SIG-M5 (cell line): ENCODE data around the gene RCN1.
"Not testable (repeated sequence)": the region's sequence is repeated elsewhere in the genome, so short reads cannot be mapped to it uniquely, and the experiment has no call there.

Experiments used
- DNase-seq: peaks from one replicate; lab custom pipeline; 2025; lab: John Stamatoyannopoulos, UW

Gene RCN1

DNA sequence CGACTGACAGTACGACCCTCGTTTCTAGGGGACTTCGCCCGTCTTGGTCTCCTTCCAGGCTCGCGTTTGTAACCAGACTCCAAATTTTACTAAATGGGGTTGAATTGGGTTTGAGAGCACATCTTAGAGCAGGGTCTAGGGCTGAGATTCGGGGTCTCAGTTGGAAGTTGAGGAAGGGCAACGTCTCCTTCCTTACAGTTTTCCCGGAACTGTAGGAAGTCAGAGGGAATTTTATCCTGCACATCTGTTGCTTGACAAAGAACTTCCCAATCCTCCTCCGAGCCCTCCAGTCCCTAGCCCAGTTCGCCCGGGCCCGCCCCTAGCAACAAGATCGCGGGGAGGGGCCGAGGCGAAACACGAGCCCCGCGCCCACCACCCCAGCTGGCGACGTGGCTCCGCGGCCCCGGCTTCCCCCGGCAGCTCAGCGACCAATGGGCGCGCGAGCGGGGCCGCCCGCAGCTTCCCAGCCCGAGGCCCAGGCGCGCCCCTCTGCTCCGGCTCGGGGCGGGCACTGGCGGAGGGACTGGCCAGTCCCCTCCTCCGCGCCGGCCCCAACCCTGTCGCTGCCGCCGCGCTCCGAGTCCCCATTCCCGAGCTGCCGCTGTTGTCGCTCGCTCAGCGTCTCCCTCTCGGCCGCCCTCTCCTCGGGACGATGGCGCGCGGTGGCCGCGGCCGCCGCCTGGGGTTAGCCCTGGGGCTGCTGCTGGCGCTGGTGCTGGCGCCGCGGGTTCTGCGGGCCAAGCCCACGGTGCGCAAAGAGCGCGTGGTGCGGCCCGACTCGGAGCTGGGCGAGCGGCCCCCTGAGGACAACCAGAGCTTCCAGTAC is at the start of gene RCN1:
Gene RCN1 (plus strand): TSS at position 530 of the 826 bp plus-strand sequence. CDS start 123 bp downstream, at position 653.
- no peak for DNase-seq

DNA sequence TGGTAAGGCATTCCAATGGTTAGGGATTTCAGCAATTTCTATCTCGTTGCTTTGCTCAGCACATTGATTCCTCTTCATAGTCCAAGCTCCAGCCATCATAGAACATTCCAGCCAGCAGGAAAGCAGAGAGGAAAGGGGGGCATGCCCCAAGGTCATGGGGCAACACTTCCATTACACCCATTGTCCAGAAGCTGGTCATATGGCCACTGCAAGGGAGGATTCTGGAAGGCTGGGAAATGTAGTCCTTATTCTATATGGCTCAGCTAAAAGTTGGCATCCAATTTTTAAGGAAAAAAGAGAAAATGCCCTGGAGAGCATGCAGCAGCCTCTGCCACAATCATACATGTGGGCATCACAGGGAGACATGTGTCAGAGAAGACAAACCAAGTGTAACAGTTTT is 47.1 kb upstream of the RCN1 start:
- no peak for DNase-seq

DNA sequence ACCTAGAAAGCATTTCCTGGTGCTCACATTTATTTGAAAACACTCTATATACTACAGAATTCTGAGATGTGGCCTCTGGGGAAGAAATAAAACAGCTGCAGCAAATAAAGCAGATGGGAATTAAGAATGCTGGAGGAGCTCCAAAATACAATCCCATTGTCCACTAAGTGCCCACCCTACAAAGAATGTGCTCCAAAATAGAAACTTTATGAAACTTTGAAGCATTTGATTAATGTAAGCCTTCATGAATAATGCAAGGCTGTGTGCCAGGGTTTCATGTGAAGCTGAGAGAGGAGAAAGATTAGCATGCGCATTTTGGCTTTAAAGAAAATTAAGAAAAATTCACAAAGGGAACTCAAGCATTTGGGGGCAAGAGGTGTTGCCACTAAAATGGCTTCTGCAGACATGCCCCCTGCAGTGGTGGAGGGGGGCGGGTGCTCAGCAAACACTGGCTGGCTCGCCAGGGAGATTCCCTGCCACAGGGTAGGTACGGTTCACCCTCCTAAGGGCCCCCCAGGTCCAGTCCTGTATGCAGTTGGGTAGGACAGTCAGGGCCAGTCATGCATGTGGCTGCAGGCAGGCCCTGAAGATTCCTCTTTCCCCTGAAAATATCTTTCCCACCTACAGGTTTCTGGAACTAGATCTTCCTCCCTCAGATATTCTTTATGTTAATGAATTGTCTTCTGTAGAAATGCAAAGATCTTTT is 46.6 kb upstream of the RCN1 start:
- no peak for DNase-seq

DNA sequence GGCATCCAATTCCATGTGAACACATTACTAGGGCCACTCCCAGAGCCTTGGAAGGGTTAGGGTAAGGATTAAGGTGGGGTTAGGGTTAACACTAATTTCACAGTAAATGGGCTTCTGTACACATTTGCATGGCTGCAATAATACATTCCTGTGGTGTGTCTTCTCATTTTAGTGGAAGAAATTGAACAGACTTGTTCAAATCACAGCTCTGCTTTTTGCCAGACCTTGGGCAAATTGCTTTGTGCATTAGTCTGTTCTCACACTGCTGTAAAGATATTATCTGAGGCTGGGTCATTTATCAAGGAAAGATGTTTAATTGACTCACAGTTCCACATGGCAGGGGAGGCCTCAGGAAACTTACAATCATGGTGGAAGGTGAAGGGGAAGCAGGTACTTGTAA is 45.4 kb upstream of the RCN1 start:
- no peak for DNase-seq

DNA sequence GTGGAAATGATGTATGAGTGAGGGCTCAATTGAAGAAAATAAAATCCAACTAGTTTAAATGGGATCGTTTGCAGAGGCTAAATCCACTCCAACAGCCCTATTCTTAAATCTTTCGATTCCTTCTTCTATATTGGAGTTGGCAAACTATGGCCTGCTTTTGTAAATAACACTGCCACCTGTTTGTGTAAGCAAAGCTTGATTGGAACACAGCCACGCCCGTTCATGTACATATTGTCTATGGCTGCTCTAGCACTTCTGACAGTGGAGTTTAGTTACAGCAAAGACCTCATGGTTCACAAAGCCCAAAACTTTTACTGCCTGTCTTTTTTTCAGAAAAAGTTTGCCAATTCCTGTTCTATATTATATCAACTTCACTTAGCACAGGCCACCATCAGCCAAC is 40.6 kb upstream of the RCN1 start:
- no peak for DNase-seq

DNA sequence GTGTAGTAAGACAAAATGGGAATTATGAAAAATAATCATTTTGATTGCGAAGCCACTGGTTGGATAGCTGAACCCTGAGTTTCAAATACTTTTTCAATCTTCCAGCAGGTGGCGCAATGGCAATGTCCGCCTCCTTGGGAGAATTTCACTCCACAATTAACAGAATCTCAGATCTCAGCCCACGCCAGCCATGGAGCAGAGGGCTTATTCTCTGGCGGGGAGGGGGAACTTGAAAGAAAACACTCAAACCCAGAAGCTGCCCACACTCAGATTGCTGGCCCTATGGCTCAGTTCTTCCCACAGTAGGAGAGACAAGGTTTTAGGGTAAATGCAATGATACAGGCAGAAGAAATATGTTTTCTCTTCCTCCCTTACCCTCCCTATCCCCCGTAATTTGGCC is 38.7 kb upstream of the RCN1 start:
- no peak for DNase-seq

DNA sequence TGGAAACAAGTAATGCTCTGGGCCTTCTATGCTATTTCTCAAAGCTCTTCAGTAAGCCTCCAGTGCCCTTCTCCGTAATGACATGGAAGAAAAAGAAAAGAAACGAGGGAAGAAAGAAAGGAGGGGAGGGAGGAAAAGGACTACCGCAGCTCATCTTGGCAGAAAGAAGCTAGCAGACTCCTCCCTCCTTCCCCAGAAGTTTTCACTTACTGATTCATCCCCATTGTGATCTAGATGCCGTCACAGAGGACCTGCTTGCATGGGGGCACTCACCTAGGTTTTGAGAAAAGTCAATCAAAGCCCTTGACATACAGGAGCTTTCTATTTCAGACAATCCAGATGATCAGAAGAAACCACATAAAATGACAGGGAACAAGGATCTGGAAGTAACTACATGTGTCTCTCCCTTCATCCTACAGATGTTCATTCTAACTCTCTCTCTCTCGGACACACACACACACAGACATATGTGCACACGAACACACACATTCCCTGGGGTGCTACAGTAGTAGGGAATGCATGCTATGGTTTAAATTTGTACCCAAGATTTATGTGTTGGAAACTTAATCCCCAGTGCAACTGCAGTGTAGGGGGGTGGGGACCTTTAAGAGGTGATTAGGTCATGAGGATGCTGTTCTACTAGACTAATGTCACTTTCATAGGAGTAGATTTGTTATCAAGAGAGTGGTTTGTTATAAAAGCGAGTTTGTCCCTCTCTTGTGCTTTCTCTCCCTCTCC is 37.6 kb upstream of the RCN1 start:
- no peak for DNase-seq

DNA sequence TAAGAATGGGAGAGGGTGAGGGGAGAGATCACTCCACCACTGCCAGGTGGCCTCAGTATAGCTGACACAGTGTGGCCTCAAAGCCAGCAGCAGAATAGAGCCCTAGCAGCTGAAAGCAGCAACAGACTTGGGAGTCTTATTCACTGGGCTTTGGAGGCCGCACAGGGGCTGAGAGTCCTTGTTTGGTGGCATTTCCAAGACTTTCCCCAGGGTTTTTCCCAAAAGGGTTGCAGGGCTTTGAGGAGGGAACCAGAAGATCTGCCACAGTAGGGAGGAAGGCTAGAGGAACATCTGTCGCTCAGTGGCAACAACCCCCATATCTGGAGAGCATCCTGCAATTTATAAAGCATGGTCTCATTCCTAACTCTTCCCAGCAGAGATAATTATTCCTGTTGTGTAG is 35.0 kb upstream of the RCN1 start:
- DNase-seq = no peak

DNA sequence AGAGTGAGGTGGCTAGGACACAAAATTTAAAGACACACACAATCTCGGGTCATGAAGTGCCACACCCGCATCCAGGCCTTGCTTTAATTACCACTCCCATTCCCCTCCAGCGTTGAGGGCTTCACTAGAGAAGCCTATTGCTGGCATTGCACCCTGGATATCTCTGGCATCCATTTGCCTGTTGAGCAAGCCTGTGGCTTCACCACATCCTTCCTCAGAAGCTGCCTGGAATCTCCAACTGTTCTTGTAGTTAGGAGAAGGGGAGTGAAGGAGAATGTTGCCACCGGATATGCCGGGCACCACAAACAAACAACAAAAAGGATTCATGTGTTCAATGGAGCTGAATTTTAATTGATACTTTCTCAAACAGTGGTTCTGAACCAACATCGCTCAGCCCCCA is 34.4 kb upstream of the RCN1 start:
- no peak for DNase-seq

DNA sequence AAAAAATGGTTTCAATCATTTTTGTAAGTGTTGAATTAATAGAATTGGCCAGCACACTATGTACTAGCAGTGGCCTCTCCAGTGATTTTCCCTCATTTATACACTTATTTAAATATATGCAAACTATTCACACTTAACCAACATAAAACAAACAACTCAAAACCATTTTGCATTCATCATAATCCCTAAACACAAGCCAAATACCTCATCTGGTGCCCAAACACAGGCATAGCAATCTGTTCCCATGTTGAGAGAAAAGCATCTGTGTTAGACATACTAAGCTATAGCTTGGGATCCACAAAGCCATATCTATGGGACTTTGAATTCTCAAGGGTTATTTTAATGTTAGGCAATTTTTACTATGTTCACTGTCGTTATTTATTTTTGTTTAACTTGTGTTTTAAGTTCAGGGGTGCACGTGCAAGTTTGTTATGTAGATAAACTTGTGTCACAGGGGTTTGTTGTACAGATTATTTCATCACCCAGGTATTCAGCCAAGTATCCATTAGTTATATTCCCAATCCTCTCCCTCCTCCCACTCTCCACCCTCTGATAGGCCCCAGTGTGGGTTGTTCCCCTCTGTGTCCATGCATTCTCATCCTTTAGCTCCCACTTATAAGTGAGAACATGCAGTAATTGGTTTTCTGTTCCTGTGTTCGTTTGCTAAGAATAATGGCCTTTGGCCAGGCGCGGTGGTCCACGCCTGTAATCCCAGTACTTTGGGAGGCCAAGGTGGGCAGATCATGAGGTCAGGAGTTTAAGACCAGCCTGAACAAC is 31.0 kb upstream of the RCN1 start:
- no peak for DNase-seq

DNA sequence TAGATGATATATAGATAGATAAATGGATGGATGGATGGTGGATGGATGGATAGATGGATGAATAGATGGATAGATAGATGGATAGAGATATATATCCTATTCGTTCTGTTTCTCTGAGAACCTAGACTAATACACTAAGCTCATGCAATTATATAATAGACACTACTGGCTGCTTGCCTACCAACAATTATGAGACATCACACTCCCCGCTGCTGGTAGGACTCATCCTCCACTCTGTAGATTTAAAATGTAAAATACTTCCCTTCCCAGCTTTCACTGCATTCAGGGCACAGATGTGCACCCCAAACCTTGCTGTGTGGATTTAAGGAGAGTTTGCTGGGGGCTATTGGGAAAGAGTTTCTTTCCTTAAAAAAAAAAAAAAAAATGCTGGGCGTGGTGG is 28.3 kb upstream of the RCN1 start:
- no peak for DNase-seq

DNA sequence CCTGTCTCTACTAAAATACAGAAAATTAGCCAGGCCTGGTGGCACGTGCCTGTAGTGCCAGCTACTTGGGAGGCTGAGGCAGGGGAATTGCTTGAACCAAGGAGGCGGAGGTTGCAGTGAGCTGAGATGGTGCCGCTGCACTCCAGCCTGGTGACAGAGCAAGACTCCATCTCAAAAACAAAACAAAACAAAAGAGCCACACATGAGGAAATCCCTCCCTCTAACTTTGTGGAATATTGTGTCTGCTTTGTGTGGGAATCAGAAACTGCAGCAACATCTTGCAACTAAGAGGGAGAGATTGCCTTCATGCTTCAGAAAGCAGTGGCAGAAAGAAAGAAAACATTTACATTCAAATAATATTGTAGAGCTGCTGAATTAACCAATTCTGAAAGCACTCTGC is 27.8 kb upstream of the RCN1 start:
- not testable (repeated sequence) for DNase-seq

DNA sequence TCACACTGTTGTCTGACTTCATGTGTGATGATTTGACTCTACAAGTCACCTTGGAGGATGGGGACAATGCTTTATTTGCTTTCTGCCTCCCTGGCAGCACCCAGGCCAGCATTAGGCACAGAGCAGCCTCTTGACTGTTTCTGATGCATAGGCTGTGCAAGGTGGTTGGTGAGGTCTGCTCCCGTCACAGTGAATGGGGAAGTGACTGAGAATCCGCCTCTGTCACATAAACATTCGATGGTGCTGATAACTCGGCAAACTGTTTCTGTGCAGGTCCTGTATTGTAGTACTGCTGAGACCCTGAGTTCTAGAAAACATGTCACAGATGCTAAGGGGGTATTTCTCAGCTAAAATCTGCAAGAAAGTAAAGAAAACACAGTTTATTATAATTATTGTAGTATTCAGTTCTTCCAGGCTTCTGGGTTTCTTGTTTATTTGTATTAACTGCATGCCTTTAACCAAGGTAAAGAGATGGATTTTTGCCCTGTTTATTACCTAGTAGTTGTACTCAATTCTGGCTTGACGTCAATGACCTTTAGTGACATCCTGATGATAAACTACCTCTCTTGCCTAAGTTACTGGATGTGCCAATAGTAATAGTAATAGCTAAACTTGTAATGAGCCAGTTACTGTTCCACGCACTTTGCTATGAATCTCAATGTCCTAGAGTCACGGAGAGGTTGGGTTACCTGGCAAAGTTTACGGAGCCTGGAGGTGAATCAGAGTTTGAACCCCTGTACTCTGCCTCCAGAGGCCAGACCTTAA is 24.8 kb upstream of the RCN1 start:
- DNase-seq = no peak

DNA sequence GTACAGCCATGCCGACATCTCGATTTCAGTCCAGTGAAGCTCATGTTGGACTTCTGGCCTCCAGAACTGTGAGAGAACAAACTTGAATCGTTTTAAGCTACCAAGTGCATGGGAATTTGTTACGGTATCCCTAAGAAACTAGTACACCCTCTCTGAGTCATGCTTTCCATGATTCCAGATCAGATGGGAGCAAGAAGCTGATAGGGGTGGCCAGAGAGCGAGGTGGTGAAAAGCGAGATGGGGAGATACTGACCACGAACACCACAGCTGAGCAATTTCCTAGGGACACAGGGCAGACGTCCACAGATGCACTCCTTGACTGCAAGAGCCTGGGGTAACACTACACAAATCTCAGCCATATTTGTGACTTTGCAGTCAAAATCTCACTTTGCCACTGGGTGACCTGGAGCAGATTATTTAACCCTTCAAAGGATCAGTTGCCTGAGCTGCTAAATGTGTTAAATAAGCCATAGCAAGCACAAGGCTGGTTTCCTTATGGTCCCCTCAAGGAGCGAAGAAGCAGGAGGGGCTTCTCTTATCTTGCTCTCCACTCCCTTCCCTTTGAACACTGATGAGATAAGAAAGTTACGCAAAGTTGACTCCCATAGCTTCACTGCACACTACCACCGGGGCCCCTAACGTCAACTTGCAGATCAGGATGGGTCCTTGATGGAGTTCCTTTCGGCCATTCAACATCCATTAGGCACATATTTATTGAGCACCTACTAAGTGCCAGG is 22.6 kb upstream of the RCN1 start:
- no peak for DNase-seq

DNA sequence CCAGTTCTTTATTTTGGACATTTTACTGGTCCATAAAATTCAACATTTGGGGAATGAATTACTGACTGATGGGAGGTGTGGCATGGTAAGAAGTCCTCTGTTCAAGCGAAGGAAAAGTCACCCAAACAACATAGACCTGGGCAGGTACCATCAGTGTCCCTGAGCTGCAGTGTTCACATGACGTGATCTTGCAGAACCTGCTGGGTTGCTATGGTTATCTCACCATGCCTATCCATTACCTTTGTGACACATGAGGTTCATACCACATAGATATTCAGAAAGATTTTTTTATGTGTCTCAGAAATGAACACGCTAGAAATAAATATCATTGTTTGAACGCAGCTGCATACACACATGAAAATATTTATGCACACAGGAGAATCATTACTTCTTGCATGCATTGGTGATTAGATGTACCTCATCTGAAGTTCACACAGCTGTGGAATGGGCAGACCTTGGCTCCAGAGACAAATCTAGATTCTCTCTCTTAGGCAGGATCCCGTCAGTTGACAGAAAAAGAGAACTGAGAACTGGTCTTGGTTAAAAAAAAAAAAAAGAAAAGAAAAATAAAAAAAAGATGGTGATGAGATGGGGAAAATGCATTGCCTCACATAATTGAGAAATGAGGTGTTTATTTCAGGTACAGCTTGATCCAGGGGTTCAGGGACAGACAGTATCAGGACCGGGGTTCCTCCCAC is 21.4 kb upstream of the RCN1 start:
- DNase-seq = no peak

DNA sequence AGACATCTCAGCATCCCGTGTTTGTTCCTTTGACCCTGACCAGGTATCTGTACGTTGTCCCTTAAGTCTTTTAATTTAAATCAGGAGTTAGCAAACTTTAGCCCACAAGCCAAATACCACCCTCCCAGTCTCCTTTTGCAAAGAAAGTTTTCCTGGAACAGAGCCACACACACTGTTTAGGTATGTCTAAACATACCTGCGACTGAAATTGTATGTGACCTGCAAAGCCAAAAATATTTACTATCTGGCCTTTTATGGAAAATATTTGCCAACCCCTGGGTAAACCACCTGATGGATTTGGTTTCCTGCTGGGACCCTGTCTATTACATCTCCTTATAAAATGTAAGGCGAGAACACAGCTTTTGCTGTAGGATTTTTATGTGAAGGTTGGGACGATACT is 20.2 kb upstream of the RCN1 start:
- DNase-seq = no peak

DNA sequence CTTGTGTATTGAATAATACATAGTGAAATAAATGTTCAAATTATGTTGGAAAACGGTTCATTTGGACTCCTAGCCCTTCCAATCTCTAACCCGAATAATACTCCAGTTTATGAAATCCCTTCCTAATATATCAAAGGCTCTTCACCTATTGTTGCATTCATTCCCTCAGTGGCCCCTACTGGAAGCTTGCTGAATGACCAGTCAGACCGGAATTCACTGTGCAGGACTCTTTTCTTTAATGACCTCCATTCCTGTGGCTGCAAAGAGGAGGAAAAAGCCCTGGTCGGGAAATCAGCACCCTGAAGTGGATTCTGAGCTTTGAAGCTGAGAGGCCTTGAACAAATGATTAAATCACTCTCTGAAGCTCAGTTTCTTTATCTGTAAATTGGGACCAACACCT is 19.1 kb upstream of the RCN1 start:
- DNase-seq = no peak

DNA sequence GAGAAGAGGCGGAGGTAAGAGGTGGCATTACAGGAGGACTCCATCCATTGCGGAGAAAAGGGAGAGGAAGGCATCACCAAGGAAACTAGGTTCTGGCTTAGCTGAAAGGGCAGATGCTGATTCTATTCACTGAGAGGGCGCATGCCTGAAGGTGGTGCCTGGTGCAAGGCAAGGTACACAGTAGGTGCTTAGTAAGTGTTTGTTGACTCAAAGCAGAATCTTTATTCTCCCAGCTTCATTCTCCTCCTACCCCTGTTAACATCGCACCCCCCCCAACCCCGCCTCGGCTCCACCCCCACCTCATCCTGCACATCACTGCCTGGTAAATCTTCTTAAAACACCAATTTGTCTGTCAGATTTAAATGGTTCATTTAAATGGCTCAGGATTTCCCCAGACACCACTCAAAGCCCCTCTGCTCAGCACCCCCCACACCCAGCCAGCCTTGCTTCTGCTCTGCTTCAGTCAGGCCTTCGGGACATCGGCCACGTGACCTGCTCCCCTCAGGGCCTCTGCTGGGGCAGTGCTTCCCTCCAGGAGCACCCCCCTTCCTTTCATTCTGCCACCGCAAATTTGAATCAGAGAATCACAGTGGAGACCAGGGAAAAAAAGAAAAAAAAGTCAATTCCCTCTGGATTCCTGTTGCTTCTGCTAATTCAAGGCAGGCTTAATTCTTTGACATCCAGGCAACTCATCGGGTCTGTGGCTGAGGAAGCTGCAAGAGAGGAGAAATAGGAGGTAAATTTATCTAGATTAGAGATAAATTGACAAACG is 17.8 kb upstream of the RCN1 start:
- DNase-seq = no peak

DNA sequence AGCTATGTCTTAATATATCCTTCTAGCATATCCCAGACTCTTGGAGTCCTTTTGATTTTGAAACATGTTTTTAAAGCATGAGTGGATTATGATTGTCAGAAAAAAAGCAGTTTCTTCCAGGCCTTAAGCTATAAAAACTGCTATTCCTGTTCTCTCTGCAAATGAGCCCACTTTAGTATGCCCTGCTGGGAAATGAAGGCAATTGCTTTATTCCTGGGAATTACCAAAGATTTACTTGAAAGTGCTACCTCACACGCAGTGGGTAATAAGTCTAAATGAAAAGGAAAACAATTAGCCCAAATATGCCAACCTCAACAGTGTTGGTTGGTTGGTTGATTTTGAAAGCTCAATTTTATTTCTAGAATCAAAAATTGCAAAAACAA is 17.2 kb upstream of the RCN1 start:
- DNase-seq = no peak
